K562 (cell line): Measurements from ENCODE around the gene MTMR4. TPM values are rescaled to one million over a fixed set of nuclear protein-coding genes. Genes with fewer than 3 reads are reported as not detected.
A peak's percentile ranks its signal among the peaks of the same experiment; 100 is the strongest.

Experiments
- ATAC-seq: fragments of 200-7000 bp; cut with Tn5 transposase; 3 replicates; pipeline ENCODE4 v1.9.1; 2020; ENCODE audit warnings: moderate library complexity
- BruUV-seq: library from RNA; stranded (reverse); fragments of 400-500 nt; replicated peaks from 2 replicates; lab custom pipeline; 2021; lab: Mats Ljungman, UMichigan
- CTCF ChIA-PET: fragments of 300-600 bp; formaldehyde crosslinking; extraction: SDS; loops from one replicate; lab custom pipeline; 2021; ENCODE audit warnings: low intra/inter-chr PET ratio; lab: Yijun Ruan, JAX
- POLR2A ChIA-PET: fragments of 300-600, 350-650 bp; sonication (Branson Sonifier 250); formaldehyde crosslinking; extraction: SDS; loops from one replicate; lab custom pipeline; 2021; ENCODE audit warnings: antibody characterized with exemption, inconsistent platforms; lab: Yijun Ruan, JAX
- DNase-seq, 4 experiments: peaks; one replicate each; pipeline versions ENCODE4 v3.0.0 to v3.0.0-alpha.2; 2011 to 2018; ENCODE audit warnings: low spot score in 3 of 4, mixed read lengths in 3 of 4; ENCODE audit errors: extremely low read depth in 1 of 4
- FAIRE-seq: peaks from 2 replicates; lab custom pipeline; 2011; peaks lifted over from hg19 to GRCh38; lab: Jason Lieb, UNC
- H2AFZ ChIP-seq: 2 replicates; pipeline ENCODE4 v1.6.0; 2011; ENCODE audit warnings: low read depth, low read length, control low read depth, inconsistent platforms
- H3K27ac ChIP-seq: fragments of 200-600 bp; 3 replicates; pipeline ENCODE4 v1.8.0; 2011; ENCODE audit warnings: low read depth, mild to moderate bottlenecking, control low read depth, inconsistent platforms, low read length, moderate library complexity, mixed read lengths; ENCODE audit errors: extremely low read depth
- H3K27me3 ChIP-seq, 2 experiments: fragments of 300-600 bp in 1 of 2; 2 replicates in 1 of 2; 3 replicates in 1 of 2; pipeline versions ENCODE4 v1.6.0 to v1.8.0; 2011; ENCODE audit warnings: inconsistent platforms in 2 of 2, low read length in 2 of 2, mild to moderate bottlenecking in 1 of 2, mixed read lengths in 1 of 2, moderate library complexity in 1 of 2; ENCODE audit not compliant: control insufficient read depth in 2 of 2, insufficient read depth in 2 of 2
- H3K36me3 ChIP-seq: fragments of 300-600 bp; 3 replicates; pipeline ENCODE4 v1.8.0; 2011; ENCODE audit warnings: mild to moderate bottlenecking, low read length, inconsistent platforms; ENCODE audit not compliant: control insufficient read depth, insufficient read depth
- H3K4me1 ChIP-seq, 2 experiments: fragments of 200-600 bp in 1 of 2; replicated peaks in 1 of 2; 2 replicates in 1 of 2; 3 replicates in 1 of 2; pipeline versions ENCODE4 v1.5.1 to v1.8.0; 2011; ENCODE audit warnings: inconsistent platforms in 2 of 2, low read length in 2 of 2, mild to moderate bottlenecking in 1 of 2, mixed read lengths in 1 of 2, moderate library complexity in 1 of 2; ENCODE audit not compliant: control insufficient read depth in 2 of 2, insufficient read depth in 2 of 2
- H3K4me2 ChIP-seq: 2 replicates; pipeline ENCODE4 v1.6.1; 2011; ENCODE audit warnings: low read length, control low read depth, inconsistent platforms, mixed read lengths; ENCODE audit not compliant: insufficient read depth
- H3K4me3 ChIP-seq: fragments of 200-600 bp; sonication (generic), shearing (Covaris generic); 2 replicates; pipeline ENCODE4 v1.5.1; 2016; ENCODE audit warnings: control low read depth, inconsistent platforms
- H3K79me2 ChIP-seq: fragments of 200-600 bp; 3 replicates; pipeline ENCODE4 v1.8.0; 2011; ENCODE audit warnings: low read length, inconsistent platforms; ENCODE audit not compliant: control insufficient read depth, insufficient read depth
- H3K9ac ChIP-seq, 2 experiments: 2 replicates each; pipeline versions ENCODE4 v1.6.0 to v1.6.1; 2011; ENCODE audit warnings: low read depth in 2 of 2, low read length in 2 of 2, control low read depth in 1 of 2, inconsistent platforms in 1 of 2, mild to moderate bottlenecking in 1 of 2, mixed read lengths in 1 of 2; ENCODE audit not compliant: insufficient read depth in 1 of 2
- H3K9me1 ChIP-seq: one replicate; pipeline ENCODE4 v1.6.0; 2011; ENCODE audit warnings: inconsistent platforms, mild to moderate bottlenecking, low read length, moderate library complexity; ENCODE audit not compliant: control insufficient read depth, insufficient read depth
- H3K9me3 ChIP-seq: replicated peaks from 2 replicates; pipeline ENCODE4 v1.5.1; 2011; ENCODE audit warnings: low read depth, low read length, inconsistent platforms; ENCODE audit not compliant: control insufficient read depth, insufficient read depth
- H4K20me1 ChIP-seq: replicated peaks from 2 replicates; pipeline ENCODE4 v1.6.1; 2011; ENCODE audit warnings: low read length, inconsistent platforms, mixed read lengths; ENCODE audit not compliant: control insufficient read depth, insufficient read depth
- ARID1B ChIP-seq: fragments of 450-650 bp; IDR thresholded peaks from 2 replicates; pipeline ENCODE4 v1.6.1; 2016; ENCODE audit warnings: antibody characterized with exemption, mild to moderate bottlenecking, inconsistent platforms
- BCOR ChIP-seq: fragments of 450-650 bp; IDR thresholded peaks from 2 replicates; pipeline ENCODE4 v1.6.1; 2016
- BDP1 ChIP-seq: IDR thresholded peaks from 3 replicates; pipeline ENCODE4 v1.6.1; 2011; ENCODE audit not compliant: insufficient read length, insufficient read depth
- ELF2 ChIP-seq: fragments of 250-450 bp; sonication (Bioruptor Pico); IDR thresholded peaks from 2 replicates; pipeline ENCODE4 v1.5.0; 2021; ENCODE audit warnings: mild to moderate bottlenecking
- FUS ChIP-seq: fragments of 200-400 bp; formaldehyde crosslinking; optimal IDR thresholded peaks from 2 replicates; pipeline ENCODE3; 2017; ENCODE audit warnings: low read depth, low read length
- GABPB1 ChIP-seq: sonication (generic); formaldehyde crosslinking; IDR thresholded peaks from 2 replicates; pipeline ENCODE4 v1.8.0; 2022; ENCODE audit warnings: mild to moderate bottlenecking, missing genetic modification reagents
- HDAC8 ChIP-seq: fragments of 450-650 bp; IDR thresholded peaks from 2 replicates; pipeline ENCODE4 v1.6.1; 2016; ENCODE audit warnings: mild to moderate bottlenecking, missing genetic modification characterization, moderate library complexity, missing compliant biosample characterization
- HLTF ChIP-seq: fragments of 450-650 bp; IDR thresholded peaks from 2 replicates; pipeline ENCODE4 v1.6.1; 2016
- KHSRP ChIP-seq: fragments of 450-650 bp; IDR thresholded peaks from 2 replicates; pipeline ENCODE4 v1.6.1; 2017
- KLF16 ChIP-seq: IDR thresholded peaks from 2 replicates; pipeline ENCODE4 v1.6.1; 2016; ENCODE audit warnings: antibody characterized with exemption
- RB1 ChIP-seq: fragments of 450-650 bp; IDR thresholded peaks from 2 replicates; pipeline ENCODE4 v1.6.1; 2017; ENCODE audit warnings: low read depth, mild to moderate bottlenecking
- REST ChIP-seq, 2 experiments: fragments of 450-650 bp; formaldehyde crosslinking in 1 of 2; IDR thresholded peaks; 2 replicates each; pipeline versions ENCODE4 v1.4.0 to v1.6.1; 2014 to 2020; ENCODE audit warnings: mild to moderate bottlenecking in 2 of 2, borderline replicate concordance in 1 of 2, low read depth in 1 of 2
- TBP ChIP-seq: optimal IDR thresholded peaks from 2 replicates; pipeline ENCODE3; 2011; ENCODE audit warnings: low read depth, low read length, improper control_type of control experiment
- ZKSCAN1 ChIP-seq: fragments of 150-350 bp; IDR thresholded peaks from 2 replicates; pipeline ENCODE4 v1.6.1; 2016; ENCODE audit warnings: low read depth, low read length
- ZNF764 ChIP-seq: fragments of 250-450 bp; sonication (Bioruptor Pico); IDR thresholded peaks from 2 replicates; pipeline ENCODE4 v1.4.0; 2020; ENCODE audit warnings: low read depth, mild to moderate bottlenecking, moderate library complexity
- WGBS: fragments of 100-300 bp; shearing (Covaris generic); methylation state at CpG from one replicate; pipeline ENCODE4 v1.1.6; 2016; ENCODE audit warnings: low coverage, mixed read lengths; ENCODE audit not compliant: insufficient coverage; ENCODE audit errors: missing lambda C conversion rate; 5-methylcytosine and 5-hydroxymethylcytosine counted together
- in situ Hi-C: fragments of 300-500 bp; cut with MboI; formaldehyde crosslinking; loops from 4 replicates; pipeline ENCODE4 v1.15.0; 2018; ENCODE audit warnings: inconsistent platforms, mixed read lengths
- intact Hi-C: fragments of 100-400 bp; cut with micrococcal nuclease; formaldehyde crosslinking; loops from 2 replicates; pipeline ENCODE4 v1.14.2; 2022
- polyA plus RNA-seq, 8 experiments: library from polyadenylated mRNA; depleted of rRNA in 4 of 8; stranded (reverse) in 5 of 8; unstranded in 3 of 8; fragments of >200 nt; fragmentation: Nextera tagmentation in 2 of 8; fragmentation: Illumina TruSeq in 1 of 8; extraction: Ambion mirVana in 2 of 8; extraction: Trizol in 1 of 8; gene quantifications; 2 replicates each; pipeline versions ENCODE4 v1.2.1 to v1.2.3, GENCODE V29; 2011 to 2014; ENCODE audit warnings: inconsistent platforms in 1 of 8, missing spikeins in 1 of 8
- total RNA-seq, 7 experiments: library from RNA; depleted of rRNA in 6 of 7; stranded (reverse); fragments of >200 nt in 6 of 7; fragmentation: Illumina TruSeq in 2 of 7; extraction: Trizol in 2 of 7; gene quantifications; 2 replicates each; pipeline versions ENCODE4 v1.2.1 to v1.2.3, GENCODE V29; 2011 to 2021; ENCODE audit warnings: low replicate concordance in 1 of 7

The MTMR4 gene
- total and polyA plus RNA-seq, 9 of the 15 experiments (the other 6 are each of a cell fraction or from before 2014, with no cell fraction given), result 8.8 to 45.7 (median 28.7) TPM

- Histone ChIP-seq H4K20me1 (no peaks in the 10 kb centered on the region), H3K9me1 (no peaks in the 10 kb centered on the region), H3K4me2 (no peak overlapping the region), H3K27me3 (no peaks in the 10 kb centered on the region), H3K79me2 (no peaks in the 10 kb centered on the region), H3K4me3 (no peak overlapping the region), H3K9me3 (no peaks in the 10 kb centered on the region), H2AFZ (peak overlapping the region; percentile 58; the same call in 1 of the 2 replicates), H3K27ac (no peak overlapping the region), H3K9ac (no peak overlapping the region), H3K4me1 (no peaks in the 10 kb centered on the region), H3K36me3 (no peaks in the 10 kb centered on the region)
- peak; percentile 68 to 92 (median 73) for DNase-seq
- ATAC-seq, result peak; percentile 100
- ChIA-PET POLR2A (interaction anchor here (0.6 to 1.5 kb wide), 4 partner anchors 116 to 143 kb away, joined by 3 to 9 read pairs (median 3); no protein-coding TSS in a partner anchor), CTCF (interaction anchor here (0.6 to 2.7 kb wide), 6 partner anchors 10 to 1316 kb away, joined by 3 to 18 read pairs (median 4); no protein-coding TSS in a partner anchor)
- WGBS, result 25% methylated on average over 8 of the region's 9 CpGs
- in situ Hi-C loops, result loop anchor here (5.0 kb wide), 1 partner anchor 135 kb away; no protein-coding TSS in a partner anchor
- FAIRE-seq, result peak; percentile 95
- intact Hi-C loops, result loop anchor here (1.0 kb wide), 4 partner anchors 130 to 325 kb away; no protein-coding TSS in a partner anchor
- BruUV-seq, result no TSS peak
- TF ChIP-seq BCOR (no peak), RB1 (no peak), BDP1 (no peak), ZKSCAN1 (peak; percentile 30; the same call in 1 of the 2 replicates), TBP (no peak), HDAC8 (tag) (no peak), KHSRP (no peak), ARID1B (no peak), HLTF (no peak), ELF2 (no peak), KLF16 (peak; percentile 27; the same call in 1 of the 2 replicates), FUS (no peak), REST (IDR thresholded peaks at IDR 0.05; ENCODE audit: borderline replicate concordance) (peak; percentile 94), REST (CRISPR knock-in tag; IDR thresholded peaks at IDR 0.05; ENCODE audit: low read depth) (no peak), ZNF764 (CRISPR knock-in tag) (no peak), GABPB1 (peak; percentile 35; the same call in 1 of the 2 replicates)
These were observed 67.1 kb downstream of the MTMR4 start for GRCh38 chr17:58447039-58447975.
